SK-N-MC (cell line): ENCODE measurements around the gene DBP.

Experiments
- EZH2 ChIP-seq: fragments of 200-600 bp; sonication (generic); IDR thresholded peaks from one replicate; pipeline ENCODE4 v1.6.1; 2017; ENCODE audit warnings: antibody characterized with exemption
- POLR2AphosphoS5 ChIP-seq: IDR thresholded peaks from 2 replicates; pipeline ENCODE4 v1.6.1; 2012; ENCODE audit warnings: mild to moderate bottlenecking, low read depth, low read length, borderline replicate concordance

DNA sequence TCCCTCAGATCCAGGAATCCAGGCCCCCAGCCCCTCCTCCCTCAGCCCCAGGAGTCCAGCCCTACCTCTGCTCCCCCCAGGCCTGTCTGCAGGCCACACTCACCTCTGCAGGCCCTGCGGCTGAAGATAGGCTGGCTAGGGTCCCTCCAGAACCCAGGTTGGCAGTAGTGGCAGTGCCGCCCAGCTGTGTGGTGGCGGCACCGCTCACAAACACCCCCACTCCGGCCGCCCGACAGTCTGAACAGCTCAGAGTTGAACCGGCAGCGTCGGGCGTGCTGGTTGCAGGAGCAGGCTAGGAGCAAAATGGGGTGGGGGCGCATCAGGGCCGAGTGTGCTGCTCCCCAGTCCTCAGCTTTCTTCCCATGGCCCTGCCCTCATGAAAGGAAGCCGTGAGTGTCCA, 27.3 kb upstream of the DBP start:
- TF ChIP-seq EZH2, result no peak
- TF ChIP-seq POLR2AphosphoS5, result no peak
